Measurements from ENCODE around the gene MRPL51.
"Not testable (repeated sequence)": the region's sequence is repeated elsewhere in the genome, so short reads cannot be mapped to it uniquely, and the experiment has no call there.

MRPL51 gene

DNA sequence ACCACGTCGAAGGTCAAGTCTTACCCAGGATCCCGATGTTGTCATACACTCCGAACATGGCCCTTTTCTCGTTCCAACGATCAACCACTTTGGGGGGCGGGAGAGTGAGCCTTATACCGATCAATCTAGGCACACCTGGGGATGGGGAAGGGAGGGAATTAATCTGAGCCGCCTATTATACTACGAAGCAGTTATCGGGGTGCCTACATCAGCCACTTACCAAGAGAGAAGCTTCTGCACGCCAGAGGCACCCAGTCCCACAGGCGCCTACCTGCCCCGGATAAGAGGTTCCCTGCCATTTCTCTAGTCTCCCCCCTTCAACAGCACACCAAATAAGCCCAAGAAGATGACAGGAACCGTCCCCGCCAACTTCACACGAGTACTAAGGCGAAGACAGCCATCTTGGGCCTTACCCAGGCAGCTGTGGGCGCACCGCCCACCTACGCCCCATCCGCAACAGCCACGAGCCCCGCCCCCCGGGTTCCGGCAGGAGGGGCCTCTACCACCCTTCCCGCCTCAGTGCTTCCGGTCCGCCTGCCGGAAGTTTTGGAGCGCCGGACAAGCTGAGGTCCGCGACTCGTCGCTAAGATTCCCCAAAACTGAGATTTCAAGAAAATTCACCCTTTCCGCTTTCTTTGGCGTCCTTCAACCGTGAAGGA lies at the start of gene MRPL51:
Gene MRPL51 (minus strand): TSS at position 425 of the 659 bp plus-strand sequence. CDS start 126 bp downstream, at position 299.
- Mint-ChIP-seq H3K36me3 (ENCODE audit: insufficient read depth) (peaks cover 30% of the 10 kb centered on the region), H3K4me3 (peak within 1 kb of the TSS; percentile 86), H3K27me3 (no peaks in the 10 kb centered on the region), H3K4me1 (peaks cover 40% of the 10 kb centered on the region), H3K27ac (ENCODE audit: low read depth) (peak within 1 kb of the TSS; percentile 91), H3K9me3 (no peaks in the 10 kb centered on the region)
- ATAC-seq (replicated peaks; ENCODE audit: extremely low read depth, poor library complexity, severe bottlenecking) (peak; percentile 85), DNase-seq (ENCODE audit: low spot score in 2 of 2) (peak; percentile 89 to 95)

DNA sequence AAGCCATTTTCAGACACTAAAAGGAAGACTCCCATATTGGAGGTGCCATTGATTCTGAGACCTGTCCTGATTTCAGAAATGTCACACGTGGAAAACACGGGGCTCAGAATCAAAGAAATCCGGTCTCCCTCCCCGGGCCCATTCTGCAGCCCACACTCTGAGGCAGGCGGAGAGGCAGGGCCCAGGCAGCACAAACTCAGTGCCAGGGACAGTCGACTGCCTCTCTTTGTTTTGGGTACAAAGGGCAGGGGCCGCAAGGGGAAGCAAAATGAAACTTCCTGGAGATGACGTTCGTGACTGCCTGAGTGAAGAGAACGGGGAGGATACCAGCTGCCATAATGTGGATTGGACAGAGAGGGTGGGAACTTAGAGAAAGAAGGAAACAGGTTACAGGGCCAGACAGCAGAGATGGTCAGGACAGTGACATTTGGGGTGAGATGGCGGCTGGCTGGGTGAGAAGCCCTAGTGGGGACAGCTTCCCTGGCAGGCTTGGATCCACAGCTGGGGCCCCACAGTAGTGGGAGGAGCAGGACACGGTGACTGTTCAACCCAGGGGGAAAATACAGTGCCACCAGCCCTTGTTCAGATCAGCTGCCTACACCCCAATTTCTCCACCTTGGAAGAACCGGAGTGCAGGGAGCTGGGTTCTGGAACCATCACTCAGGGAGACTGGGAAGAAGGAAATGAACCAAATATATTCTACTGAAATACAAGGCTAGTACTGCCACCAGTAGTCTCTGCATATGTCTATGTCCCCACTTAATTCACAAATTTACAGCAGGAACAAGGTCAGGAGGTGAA lies 49.3 kb upstream of the MRPL51 start:
- Mint-ChIP-seq H3K4me3 (no peak overlapping the region), H3K4me1 (peaks cover 23% of the 10 kb centered on the region), H3K9me3 (no peaks in the 10 kb centered on the region), H3K27me3 (no peaks in the 10 kb centered on the region), H3K27ac (ENCODE audit: low read depth) (no peak overlapping the region), H3K36me3 (ENCODE audit: insufficient read depth) (peaks cover 36% of the 10 kb centered on the region)
- ATAC-seq (replicated peaks; ENCODE audit: extremely low read depth, poor library complexity, severe bottlenecking), result no peak
- DNase-seq (ENCODE audit: low spot score in 2 of 2), result no peak

DNA sequence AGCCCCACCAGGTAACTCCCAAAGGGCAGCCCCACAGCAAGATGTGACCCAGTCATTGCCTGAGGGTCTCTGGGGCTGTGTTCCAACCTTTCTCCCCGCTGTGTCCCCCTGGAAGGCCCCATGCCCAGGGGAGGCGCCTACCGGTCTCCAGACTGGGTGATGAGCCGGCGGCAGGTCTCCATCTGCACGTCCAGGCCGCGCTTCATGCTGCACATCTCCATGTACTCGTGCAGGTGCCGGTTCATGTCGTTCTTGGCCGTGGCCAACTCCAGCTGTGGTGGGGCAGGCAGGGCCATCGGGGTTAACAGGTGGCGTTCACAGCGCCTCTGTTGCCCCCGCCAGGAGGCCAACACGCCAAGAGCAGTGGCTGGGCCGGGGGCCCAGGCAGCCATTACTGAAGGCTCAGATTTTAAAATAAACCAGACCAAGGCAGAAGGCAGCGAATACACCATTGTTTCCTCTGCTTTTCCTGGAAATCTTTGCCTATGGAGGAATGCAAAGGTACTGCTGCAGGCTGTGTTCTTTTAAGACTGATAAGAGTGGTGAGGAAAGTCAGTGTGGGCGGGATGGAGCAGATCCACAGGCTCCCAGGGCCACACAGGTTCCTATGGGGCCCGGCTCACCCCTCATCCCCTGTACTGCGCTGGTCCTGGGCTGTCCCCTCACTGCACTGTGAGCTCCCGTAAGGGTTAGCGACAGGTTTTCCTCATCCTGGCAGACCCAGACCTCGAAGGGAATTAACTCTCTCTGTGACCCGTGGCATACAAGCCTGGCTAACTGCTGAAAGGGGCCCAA lies 48.5 kb upstream of the MRPL51 start:
- H3K27ac Mint-ChIP-seq (ENCODE audit: low read depth), result no peak overlapping the region
- ATAC-seq (replicated peaks; ENCODE audit: extremely low read depth, poor library complexity, severe bottlenecking), result no peak
- DNase-seq (ENCODE audit: low spot score in 2 of 2), result no peak
- peaks cover 29% of the 10 kb centered on the region for H3K4me1 Mint-ChIP-seq
- no peak overlapping the region for H3K4me3 Mint-ChIP-seq
- H3K36me3 Mint-ChIP-seq (ENCODE audit: insufficient read depth), result peaks cover 39% of the 10 kb centered on the region
- no peaks in the 10 kb centered on the region for H3K9me3 Mint-ChIP-seq
- H3K27me3 Mint-ChIP-seq, result no peaks in the 10 kb centered on the region

DNA sequence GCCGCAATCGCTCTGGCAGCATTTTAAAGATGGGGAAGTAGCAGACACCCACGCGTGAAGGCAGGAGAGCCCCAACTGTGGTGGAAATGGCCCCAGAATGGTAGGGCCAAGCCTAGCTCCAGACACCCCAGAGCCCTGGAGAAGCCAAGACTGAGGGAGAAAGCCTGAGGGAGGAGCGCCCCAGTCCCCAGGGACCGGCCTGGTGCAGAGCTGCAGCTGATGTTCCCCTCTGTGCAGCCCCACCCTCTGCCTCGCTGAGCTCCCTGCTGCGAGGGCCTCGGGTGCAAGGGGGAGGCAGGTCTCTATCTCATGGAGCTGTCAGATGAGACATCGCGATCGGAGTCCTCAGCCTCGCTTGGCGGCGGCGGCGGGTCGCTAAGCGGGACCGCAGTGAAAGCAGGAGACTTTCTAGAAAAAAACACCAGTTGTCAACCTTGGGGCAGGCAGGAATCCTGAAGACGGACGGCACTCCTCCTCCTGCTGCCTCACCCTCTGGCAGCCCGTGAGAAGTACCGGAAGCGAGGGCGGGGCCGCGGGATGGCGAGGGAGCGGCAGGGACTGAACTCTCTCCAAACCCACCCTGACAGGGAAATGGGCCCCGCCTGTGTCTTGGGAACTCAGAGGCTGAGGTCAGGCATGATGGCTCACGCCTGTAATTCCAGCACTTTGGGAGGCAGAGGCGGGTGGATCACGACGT lies 47.3 kb upstream of the MRPL51 start:
- peaks cover 40% of the 10 kb centered on the region for H3K36me3 Mint-ChIP-seq (ENCODE audit: insufficient read depth)
- peak overlapping the region; percentile 85 for H3K27ac Mint-ChIP-seq (ENCODE audit: low read depth)
- peaks cover 42% of the 10 kb centered on the region for H3K4me1 Mint-ChIP-seq
- peak overlapping the region; percentile 73 for H3K4me3 Mint-ChIP-seq
- ATAC-seq (replicated peaks; ENCODE audit: extremely low read depth, poor library complexity, severe bottlenecking) (peak; percentile 14), DNase-seq (ENCODE audit: low spot score in 2 of 2) (no peak)
- no peaks in the 10 kb centered on the region for H3K9me3 Mint-ChIP-seq
- H3K27me3 Mint-ChIP-seq, result no peaks in the 10 kb centered on the region

DNA sequence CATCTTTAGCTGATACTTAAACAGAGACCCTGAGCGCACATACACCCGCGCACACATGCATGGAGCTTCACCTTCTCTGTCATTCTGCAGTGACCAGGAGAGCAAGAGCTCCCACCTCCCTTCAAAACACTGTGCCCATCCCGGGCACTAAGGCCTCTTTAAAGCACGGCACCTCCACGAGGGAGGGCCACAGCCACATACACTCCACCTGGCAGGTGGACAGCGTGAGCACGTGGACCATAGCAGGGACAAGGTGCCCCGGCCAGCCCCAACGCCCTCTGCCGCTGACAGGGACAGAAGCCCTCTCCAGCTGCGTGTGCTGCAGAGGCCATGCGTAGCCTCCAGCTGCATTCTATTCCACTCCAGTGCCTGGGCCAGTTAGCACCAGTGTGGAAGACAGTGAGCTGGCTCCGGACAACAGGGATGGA lies 46.7 kb upstream of the MRPL51 start:
- no peak for ATAC-seq (replicated peaks; ENCODE audit: extremely low read depth, poor library complexity, severe bottlenecking)
- Mint-ChIP-seq H3K36me3 (ENCODE audit: insufficient read depth) (peaks cover 46% of the 10 kb centered on the region), H3K27me3 (no peaks in the 10 kb centered on the region), H3K4me1 (peaks cover 45% of the 10 kb centered on the region), H3K4me3 (peak overlapping the region; percentile 73), H3K9me3 (no peaks in the 10 kb centered on the region), H3K27ac (ENCODE audit: low read depth) (peak overlapping the region; percentile 85)
- no peak for DNase-seq (ENCODE audit: low spot score in 2 of 2)

DNA sequence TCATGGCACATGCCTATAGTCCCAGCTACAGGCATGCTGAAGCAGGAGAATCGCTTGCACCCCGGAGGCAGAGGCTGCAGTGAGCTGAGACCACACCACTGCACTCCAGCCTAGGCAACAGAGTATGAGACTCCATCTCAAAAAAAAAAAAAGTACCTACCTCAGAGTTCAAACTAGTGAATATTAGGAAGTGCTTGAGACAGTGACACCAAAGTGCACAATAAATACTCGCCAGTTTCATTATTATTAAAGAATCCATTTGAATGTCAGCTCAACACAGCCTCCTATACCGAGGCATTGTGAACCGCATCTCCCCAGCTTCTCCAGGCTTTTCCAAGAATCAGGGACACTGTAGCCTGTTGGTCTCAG lies 46.2 kb upstream of the MRPL51 start:
- Mint-ChIP-seq H3K4me3 (no peak overlapping the region), H3K27me3 (no peaks in the 10 kb centered on the region), H3K27ac (ENCODE audit: low read depth) (no peak overlapping the region), H3K36me3 (ENCODE audit: insufficient read depth) (peaks cover 48% of the 10 kb centered on the region), H3K4me1 (peaks cover 48% of the 10 kb centered on the region), H3K9me3 (no peaks in the 10 kb centered on the region)
- DNase-seq (ENCODE audit: low spot score in 2 of 2) (no peak), ATAC-seq (replicated peaks; ENCODE audit: extremely low read depth, poor library complexity, severe bottlenecking) (no peak)

DNA sequence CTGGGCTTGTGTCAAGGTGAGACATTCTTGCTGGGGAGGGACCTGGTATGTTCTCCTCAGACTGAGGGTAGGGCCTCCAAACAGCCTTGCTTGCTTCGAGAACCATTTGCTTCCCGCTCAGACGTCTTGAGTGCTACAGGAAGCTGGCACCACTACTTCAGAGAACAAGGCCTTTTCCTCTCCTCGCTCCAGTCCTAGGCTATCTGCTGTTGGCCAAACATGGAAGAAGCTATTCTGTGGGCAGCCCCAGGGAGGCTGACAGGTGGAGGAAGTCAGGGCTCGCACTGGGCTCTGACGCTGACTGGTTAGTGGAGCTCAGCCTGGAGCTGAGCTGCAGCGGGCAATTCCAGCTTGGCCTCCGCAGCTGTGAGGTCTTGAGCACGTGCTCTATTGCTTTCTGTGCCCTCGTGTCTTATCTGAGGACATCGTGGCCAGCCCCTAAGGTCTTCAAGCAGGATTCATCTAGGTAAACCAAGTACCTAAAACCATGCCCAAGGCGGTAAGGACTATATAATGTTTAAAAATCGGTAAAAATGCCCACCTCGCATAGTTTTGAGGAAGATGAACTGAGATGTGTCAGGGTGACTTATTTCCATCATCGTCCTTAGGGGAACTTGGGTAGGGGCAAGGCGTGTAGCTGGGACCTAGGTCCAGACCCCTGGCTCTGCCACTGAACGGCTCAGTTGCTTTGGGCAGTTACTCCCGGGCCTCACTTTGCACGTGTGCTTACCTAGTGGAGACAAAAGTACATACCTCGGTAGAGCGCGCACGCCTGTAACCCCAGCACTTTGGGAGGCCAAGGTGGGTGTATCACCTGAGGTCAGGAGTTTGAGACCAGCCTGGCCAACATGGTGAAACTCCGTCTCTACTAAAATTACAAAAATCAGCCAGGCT lies 45.6 kb upstream of the MRPL51 start:
- ATAC-seq (replicated peaks; ENCODE audit: extremely low read depth, poor library complexity, severe bottlenecking) (no peak), DNase-seq (ENCODE audit: low spot score in 2 of 2) (no peak)
- H3K27me3 Mint-ChIP-seq, result no peaks in the 10 kb centered on the region
- H3K4me1 Mint-ChIP-seq, result peaks cover 53% of the 10 kb centered on the region
- H3K36me3 Mint-ChIP-seq (ENCODE audit: insufficient read depth), result peaks cover 52% of the 10 kb centered on the region
- no peaks in the 10 kb centered on the region for H3K9me3 Mint-ChIP-seq
- peak overlapping the region; percentile 99 for H3K27ac Mint-ChIP-seq (ENCODE audit: low read depth)
- H3K4me3 Mint-ChIP-seq, result no peak overlapping the region

DNA sequence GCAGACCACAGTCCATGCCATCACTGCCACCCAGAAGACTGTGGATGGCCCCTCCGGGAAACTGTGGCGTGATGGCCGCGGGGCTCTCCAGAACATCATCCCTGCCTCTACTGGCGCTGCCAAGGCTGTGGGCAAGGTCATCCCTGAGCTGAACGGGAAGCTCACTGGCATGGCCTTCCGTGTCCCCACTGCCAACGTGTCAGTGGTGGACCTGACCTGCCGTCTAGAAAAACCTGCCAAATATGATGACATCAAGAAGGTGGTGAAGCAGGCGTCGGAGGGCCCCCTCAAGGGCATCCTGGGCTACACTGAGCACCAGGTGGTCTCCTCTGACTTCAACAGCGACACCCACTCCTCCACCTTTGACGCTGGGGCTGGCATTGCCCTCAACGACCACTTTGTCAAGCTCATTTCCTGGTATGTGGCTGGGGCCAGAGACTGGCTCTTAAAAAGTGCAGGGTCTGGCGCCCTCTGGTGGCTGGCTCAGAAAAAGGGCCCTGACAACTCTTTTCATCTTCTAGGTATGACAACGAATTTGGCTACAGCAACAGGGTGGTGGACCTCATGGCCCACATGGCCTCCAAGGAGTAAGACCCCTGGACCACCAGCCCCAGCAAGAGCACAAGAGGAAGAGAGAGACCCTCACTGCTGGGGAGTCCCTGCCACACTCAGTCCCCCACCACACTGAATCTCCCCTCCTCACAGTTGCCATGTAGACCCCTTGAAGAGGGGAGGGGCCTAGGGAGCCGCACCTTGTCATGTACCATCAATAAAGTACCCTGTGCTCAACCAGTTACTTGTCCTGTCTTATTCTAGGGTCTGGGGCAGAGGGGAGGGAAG lies 44.7 kb upstream of the MRPL51 start:
- peak overlapping the region; percentile 95 for H3K4me3 Mint-ChIP-seq
- H3K4me1 Mint-ChIP-seq, result peaks cover 62% of the 10 kb centered on the region
- H3K27me3 Mint-ChIP-seq; H3K9me3 Mint-ChIP-seq; ATAC-seq (replicated peaks; ENCODE audit: extremely low read depth, poor library complexity, severe bottlenecking): not testable (repeated sequence)
- DNase-seq (ENCODE audit: low spot score in 2 of 2), result peak; percentile 77 to 82
- peaks cover 52% of the 10 kb centered on the region for H3K36me3 Mint-ChIP-seq (ENCODE audit: insufficient read depth)
- peak overlapping the region; percentile 99 for H3K27ac Mint-ChIP-seq (ENCODE audit: low read depth)

DNA sequence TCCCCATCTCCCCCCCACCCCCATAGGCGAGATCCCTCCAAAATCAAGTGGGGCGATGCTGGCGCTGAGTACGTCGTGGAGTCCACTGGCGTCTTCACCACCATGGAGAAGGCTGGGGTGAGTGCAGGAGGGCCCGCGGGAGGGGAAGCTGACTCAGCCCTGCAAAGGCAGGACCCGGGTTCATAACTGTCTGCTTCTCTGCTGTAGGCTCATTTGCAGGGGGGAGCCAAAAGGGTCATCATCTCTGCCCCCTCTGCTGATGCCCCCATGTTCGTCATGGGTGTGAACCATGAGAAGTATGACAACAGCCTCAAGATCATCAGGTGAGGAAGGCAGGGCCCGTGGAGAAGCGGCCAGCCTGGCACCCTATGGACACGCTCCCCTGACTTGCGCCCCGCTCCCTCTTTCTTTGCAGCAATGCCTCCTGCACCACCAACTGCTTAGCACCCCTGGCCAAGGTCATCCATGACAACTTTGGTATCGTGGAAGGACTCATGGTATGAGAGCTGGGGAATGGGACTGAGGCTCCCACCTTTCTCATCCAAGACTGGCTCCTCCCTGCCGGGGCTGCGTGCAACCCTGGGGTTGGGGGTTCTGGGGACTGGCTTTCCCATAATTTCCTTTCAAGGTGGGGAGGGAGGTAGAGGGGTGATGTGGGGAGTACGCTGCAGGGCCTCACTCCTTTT lies 44.0 kb upstream of the MRPL51 start:
- no peak for DNase-seq (ENCODE audit: low spot score in 2 of 2)
- H3K27me3 Mint-ChIP-seq, result no peaks in the 10 kb centered on the region
- no peaks in the 10 kb centered on the region for H3K9me3 Mint-ChIP-seq
- H3K4me3 Mint-ChIP-seq, result peak overlapping the region; percentile 95
- peaks cover 69% of the 10 kb centered on the region for H3K4me1 Mint-ChIP-seq
- ATAC-seq (replicated peaks; ENCODE audit: extremely low read depth, poor library complexity, severe bottlenecking), result no peak
- H3K27ac Mint-ChIP-seq (ENCODE audit: low read depth), result peak overlapping the region; percentile 99
- peaks cover 59% of the 10 kb centered on the region for H3K36me3 Mint-ChIP-seq (ENCODE audit: insufficient read depth)

DNA sequence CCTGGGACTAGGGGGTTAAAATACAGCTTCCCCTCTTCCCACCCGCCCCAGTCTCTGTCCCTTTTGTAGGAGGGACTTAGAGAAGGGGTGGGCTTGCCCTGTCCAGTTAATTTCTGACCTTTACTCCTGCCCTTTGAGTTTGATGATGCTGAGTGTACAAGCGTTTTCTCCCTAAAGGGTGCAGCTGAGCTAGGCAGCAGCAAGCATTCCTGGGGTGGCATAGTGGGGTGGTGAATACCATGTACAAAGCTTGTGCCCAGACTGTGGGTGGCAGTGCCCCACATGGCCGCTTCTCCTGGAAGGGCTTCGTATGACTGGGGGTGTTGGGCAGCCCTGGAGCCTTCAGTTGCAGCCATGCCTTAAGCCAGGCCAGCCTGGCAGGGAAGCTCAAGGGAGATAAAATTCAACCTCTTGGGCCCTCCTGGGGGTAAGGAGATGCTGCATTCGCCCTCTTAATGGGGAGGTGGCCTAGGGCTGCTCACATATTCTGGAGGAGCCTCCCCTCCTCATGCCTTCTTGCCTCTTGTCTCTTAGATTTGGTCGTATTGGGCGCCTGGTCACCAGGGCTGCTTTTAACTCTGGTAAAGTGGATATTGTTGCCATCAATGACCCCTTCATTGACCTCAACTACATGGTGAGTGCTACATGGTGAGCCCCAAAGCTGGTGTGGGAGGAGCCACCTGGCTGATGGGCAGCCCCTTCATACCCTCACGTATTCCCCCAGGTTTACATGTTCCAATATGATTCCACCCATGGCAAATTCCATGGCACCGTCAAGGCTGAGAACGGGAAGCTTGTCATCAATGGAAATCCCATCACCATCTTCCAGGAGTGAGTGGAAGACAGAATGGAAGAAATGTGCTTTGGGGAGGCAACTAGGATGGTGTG lies 43.1 kb upstream of the MRPL51 start:
- ATAC-seq (replicated peaks; ENCODE audit: extremely low read depth, poor library complexity, severe bottlenecking), result no peak

More for the DNA sequence above, 43.1 kb upstream of the MRPL51 start:
- no peak for DNase-seq (ENCODE audit: low spot score in 2 of 2)
- Mint-ChIP-seq H3K4me3 (peak overlapping the region; percentile 95), H3K27ac (ENCODE audit: low read depth) (peak overlapping the region; percentile 99), H3K27me3 (no peaks in the 10 kb centered on the region), H3K36me3 (ENCODE audit: insufficient read depth) (peaks cover 62% of the 10 kb centered on the region), H3K4me1 (peaks cover 72% of the 10 kb centered on the region), H3K9me3 (no peaks in the 10 kb centered on the region)
